Epithelial cell of proximal tubule (primary cell): ENCODE measurements around the gene NPPB. TPM values are rescaled to one million over a fixed set of nuclear protein-coding genes. Genes with fewer than 3 reads are reported as not detected.
A peak's percentile ranks its signal among the peaks of the same experiment; 100 is the strongest.

Source experiments
- DNase-seq: peaks from one replicate; pipeline ENCODE4 v3.0.0-alpha.2; 2011; ENCODE audit warnings: low read depth
- H3K4me3 ChIP-seq: 2 replicates; pipeline ENCODE4 v1.5.1; 2011; ENCODE audit warnings: low read depth, mild to moderate bottlenecking, low read length
- total RNA-seq: library from RNA; depleted of rRNA; stranded (reverse); fragments of >200 nt; gene quantifications from 2 replicates; pipeline ENCODE4 v1.2.3, GENCODE V29; 2015
- TF ChIP-seq, protein P1 (sequence below): conservative IDR thresholded peaks from 2 replicates; pipeline ENCODE4 v1.5.1; 2012; ENCODE audit warnings: low read depth, mild to moderate bottlenecking, low read length

The NPPB gene
- total RNA-seq, 1 donor from 2014 or later: 3.5 TPM

DNA sequence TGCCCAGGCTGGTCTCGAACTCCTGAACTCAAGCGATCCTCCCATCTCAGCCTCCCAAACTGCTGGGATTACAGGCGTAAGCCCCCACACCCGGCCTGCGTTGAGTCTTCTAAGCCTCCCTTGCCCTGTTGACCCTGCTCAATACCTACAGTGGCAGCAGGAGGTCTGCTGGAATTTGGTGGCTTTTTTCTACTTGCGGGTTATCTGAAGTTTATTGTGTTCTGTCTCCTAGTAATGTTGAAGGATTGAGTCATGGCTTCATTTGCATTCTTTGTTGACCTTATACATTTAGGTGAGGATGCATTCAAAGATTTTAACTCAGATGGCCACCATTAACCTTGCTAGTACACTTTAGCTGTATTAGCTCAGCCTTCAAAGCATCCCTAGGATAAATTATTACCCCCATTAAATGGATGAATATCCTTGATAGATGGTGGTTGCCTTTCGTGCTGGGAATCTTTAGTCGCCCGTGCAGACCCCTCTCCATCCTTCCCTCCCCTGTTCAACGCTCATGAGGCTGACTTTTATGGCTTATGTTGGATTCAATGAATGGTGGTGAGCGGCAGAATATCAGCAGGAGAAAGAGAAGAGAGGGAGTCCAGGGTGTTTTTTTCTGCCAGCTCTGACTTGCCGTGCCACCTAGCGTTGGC, 9.7 kb upstream of the NPPB start:
- no peak for DNase-seq
- TF ChIP-seq, protein P1, sequence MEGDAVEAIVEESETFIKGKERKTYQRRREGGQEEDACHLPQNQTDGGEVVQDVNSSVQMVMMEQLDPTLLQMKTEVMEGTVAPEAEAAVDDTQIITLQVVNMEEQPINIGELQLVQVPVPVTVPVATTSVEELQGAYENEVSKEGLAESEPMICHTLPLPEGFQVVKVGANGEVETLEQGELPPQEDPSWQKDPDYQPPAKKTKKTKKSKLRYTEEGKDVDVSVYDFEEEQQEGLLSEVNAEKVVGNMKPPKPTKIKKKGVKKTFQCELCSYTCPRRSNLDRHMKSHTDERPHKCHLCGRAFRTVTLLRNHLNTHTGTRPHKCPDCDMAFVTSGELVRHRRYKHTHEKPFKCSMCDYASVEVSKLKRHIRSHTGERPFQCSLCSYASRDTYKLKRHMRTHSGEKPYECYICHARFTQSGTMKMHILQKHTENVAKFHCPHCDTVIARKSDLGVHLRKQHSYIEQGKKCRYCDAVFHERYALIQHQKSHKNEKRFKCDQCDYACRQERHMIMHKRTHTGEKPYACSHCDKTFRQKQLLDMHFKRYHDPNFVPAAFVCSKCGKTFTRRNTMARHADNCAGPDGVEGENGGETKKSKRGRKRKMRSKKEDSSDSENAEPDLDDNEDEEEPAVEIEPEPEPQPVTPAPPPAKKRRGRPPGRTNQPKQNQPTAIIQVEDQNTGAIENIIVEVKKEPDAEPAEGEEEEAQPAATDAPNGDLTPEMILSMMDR: no peak
- H3K4me3 ChIP-seq: no peak overlapping the region

DNA sequence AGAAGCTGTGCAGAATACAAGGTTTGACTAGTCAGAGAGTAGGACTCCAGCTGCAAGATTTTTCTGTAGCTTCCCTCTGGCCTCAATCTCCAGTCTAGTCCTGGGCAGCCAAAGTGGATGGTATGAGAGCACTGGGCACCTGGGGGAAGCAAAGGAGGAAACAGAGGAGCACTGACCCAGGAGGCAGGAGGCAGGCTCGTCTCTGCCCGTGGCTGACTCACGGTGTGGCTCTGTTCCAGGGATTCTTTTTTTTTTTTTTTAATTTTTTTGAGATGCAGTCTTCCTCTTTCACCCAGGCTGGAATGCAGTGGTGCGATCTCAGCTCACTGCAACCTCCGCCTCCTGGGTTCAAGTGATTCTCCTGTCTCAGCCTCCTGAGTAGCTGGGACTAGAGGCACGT, 4.1 kb upstream of the NPPB start:
- TF ChIP-seq, protein P1: no peak
- H3K4me3 ChIP-seq: no peak overlapping the region
- DNase-seq: no peak

DNA sequence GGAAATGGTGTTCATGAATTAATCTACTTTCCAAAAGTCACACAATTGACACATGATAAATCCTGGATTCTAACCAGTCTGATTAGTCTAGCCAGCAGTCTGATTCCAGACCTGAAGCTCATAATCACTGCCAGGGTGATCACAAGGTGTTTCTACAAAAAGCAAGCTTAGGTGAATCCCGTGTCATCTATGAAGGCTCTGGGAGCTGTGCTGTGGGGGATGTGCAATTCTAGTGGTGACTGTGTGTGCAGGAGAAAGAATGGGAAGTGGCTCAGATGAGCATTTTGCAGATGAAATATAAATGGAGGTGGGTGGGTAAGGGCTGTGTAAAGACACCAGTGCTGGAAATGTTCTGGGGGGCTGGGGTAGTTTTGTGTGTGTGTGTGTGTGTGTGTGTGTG, 1.8 kb upstream of the NPPB start:
- DNase-seq: no peak
- H3K4me3 ChIP-seq: no peak overlapping the region
- TF ChIP-seq, protein P1: no peak

DNA sequence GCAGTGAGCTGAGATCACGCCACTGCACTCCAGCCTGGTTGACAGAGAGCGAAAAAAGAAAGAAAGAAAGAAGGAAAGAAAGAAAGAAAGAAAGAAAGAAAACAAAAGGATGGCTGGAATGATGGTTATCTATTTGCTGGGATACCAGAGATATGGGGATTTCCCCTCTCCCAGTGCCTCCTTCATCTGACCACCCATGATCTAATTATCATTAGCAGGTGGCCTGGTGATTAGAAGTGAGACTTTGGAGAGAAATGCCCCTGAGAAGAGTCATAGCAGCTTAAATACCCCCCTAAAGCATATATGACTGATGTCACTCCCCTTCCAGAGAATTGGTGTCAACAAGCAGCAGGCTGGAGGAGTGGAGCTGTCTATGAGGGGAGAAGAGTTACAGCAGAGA, 1.3 kb upstream of the NPPB start:
- no peak for DNase-seq
- TF ChIP-seq, protein P1: no peak
- no peak overlapping the region for H3K4me3 ChIP-seq

DNA sequence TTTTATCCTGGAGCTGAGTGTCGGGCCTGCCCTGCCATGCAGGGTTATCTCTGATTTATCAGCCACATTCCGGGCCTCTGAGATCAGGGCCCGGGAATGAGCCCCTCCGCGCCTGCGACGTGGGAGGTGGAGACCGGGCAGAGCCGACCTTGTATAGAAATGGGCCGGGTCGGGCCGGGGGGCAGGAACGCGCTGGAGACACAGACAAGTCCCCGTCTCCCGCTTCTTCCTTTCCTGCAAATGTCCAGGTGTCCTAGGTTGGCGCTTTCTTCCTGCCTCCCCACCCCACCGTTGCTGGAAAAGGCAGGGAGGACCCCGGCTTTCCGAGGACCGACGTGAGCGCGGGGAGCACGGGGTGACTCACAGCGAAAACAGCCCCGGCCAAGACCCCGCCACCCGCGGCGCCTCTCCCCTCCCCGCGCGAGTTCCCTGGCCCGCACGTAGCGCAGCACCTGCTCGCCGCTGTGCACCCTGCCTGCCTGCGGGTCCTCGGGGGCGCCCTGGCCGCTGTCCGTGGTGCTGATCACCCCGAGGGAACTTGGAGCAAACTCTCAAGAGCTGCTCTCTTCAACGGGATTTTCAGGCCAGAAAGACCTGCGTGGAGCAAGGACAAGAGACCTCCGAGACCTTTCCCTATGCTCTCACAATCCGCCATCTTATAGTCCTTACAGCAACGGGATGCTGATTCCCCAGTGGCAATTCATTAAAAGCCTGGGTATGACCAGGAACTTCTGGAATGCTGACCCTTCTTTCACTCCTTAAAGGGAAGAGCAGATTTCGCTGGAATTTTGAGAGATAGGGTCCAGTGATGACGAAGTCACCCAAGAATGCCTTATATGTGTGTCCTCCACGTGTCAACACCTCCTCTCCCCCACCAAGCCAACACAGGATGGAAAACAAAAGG, 475 bp upstream of the NPPB start:
- TF ChIP-seq, protein P1: peak; percentile 31
- no peak for DNase-seq
- H3K4me3 ChIP-seq: no peak overlapping the region

DNA sequence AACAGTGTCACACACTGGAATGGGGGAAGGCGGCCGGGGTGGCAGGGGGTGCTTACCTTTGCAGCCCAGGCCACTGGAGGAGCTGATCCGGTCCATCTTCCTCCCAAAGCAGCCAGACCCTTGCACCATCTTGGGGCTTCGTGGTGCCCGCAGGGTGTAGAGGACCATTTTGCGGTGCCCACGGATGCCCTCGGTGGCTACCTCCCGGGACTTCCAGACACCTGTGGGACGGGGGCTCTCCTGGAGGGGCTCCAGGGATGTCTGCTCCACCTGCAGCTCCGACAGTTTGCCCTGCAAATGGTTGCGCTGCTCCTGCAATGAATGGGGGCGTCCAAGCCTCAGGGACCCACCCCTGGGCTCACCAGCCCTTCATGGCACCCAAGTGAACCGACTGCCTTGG, 587 bp downstream of the NPPB start:
- H3K4me3 ChIP-seq: no peak overlapping the region
- DNase-seq: no peak
- TF ChIP-seq, protein P1: no peak
